Stimulated activated CD4-positive, alpha-beta T cell treated with anti-CD3 and anti-CD28 coated beads, Interleukin-1b, Interleukin-23, amount 100 ng/mL, for 4 hours (primary cell): ENCODE results near the gene ATP1B1.

Source experiments
- DNase-seq, 2 donors: peaks; one replicate each; pipeline ENCODE4 v3.0.0-alpha.2; 2020; ENCODE audit warnings: low read depth in 2 of 2

ATP1B1 gene

GRCh38 chr1:169106095-169106920 is at the start of gene ATP1B1:
ATP1B1 (plus strand) TSS chr1:169106690; CDS start chr1:169106830, 140 bp downstream.
- DNase-seq = peak; percentile 63 to 80

- DNase-seq = no peak
These were observed 47.1 kb upstream of the ATP1B1 start for GRCh38 chr1:169059421-169059820.

GRCh38 chr1:169060043-169060722 is 46.3 kb upstream of the ATP1B1 start:
- DNase-seq = no peak

GRCh38 chr1:169060919-169061639 is 45.4 kb upstream of the ATP1B1 start:
- no peak for DNase-seq

GRCh38 chr1:169062152-169062551 is 44.3 kb upstream of the ATP1B1 start:
- DNase-seq = no peak

- no peak for DNase-seq
These were observed 42.4 kb upstream of the ATP1B1 start for GRCh38 chr1:169064103-169064502.

- no peak for DNase-seq
These were observed 35.9 kb upstream of the ATP1B1 start for GRCh38 chr1:169070547-169070946.

- DNase-seq = no peak
These were observed 35.5 kb upstream of the ATP1B1 start for GRCh38 chr1:169070958-169071357.

- DNase-seq = no peak
These were observed 33.4 kb upstream of the ATP1B1 start for GRCh38 chr1:169072945-169073725.

- DNase-seq = no peak
These were observed 28.2 kb upstream of the ATP1B1 start for GRCh38 chr1:169078163-169078883.

GRCh38 chr1:169081503-169082123 is 24.9 kb upstream of the ATP1B1 start:
- DNase-seq = no peak

- DNase-seq = no peak
These were observed 20.6 kb upstream of the ATP1B1 start for GRCh38 chr1:169085911-169086310.

GRCh38 chr1:169086603-169087455 is 19.7 kb upstream of the ATP1B1 start:
- no peak for DNase-seq

GRCh38 chr1:169087876-169088275 is 18.6 kb upstream of the ATP1B1 start:
- DNase-seq = no peak

GRCh38 chr1:169089776-169090175 is 16.7 kb upstream of the ATP1B1 start:
- DNase-seq = no peak

- DNase-seq = no peak
These were observed 16.1 kb upstream of the ATP1B1 start for GRCh38 chr1:169090308-169090899.

GRCh38 chr1:169090900-169091311 is 15.6 kb upstream of the ATP1B1 start:
- DNase-seq = no peak

GRCh38 chr1:169091480-169091941 is 15.0 kb upstream of the ATP1B1 start:
- DNase-seq = no peak

- DNase-seq = no peak
These were observed 14.1 kb upstream of the ATP1B1 start for GRCh38 chr1:169092399-169092798.
